ENCODE data around the gene BCAS3.

Gene BCAS3

GRCh38 chr17:61395983-61396585, 718.4 kb downstream of the BCAS3 start:
- Histone ChIP-seq H3K9me3 (ENCODE audit: control insufficient read depth, low read length) (no peaks in the 10 kb centered on the region), H3K36me3 (ENCODE audit: control insufficient read depth, insufficient read depth, low read length) (no peaks in the 10 kb centered on the region), H3K27me3 (ENCODE audit: control insufficient read depth, insufficient read depth, low read length) (peaks cover 64% of the 10 kb centered on the region), H3K4me3 (ENCODE audit: low read length) (no peak overlapping the region), H3K4me1 (ENCODE audit: control insufficient read depth, insufficient read depth, low read length) (peaks cover 36% of the 10 kb centered on the region), H3K9ac (ENCODE audit: low read length) (peak overlapping the region; percentile 41)

GRCh38 chr17:61396586-61397085, 719.0 kb downstream of the BCAS3 start:
- Histone ChIP-seq H3K9me3 (ENCODE audit: control insufficient read depth, low read length) (no peaks in the 10 kb centered on the region), H3K27me3 (ENCODE audit: control insufficient read depth, insufficient read depth, low read length) (peaks cover 70% of the 10 kb centered on the region), H3K4me1 (ENCODE audit: control insufficient read depth, insufficient read depth, low read length) (peaks cover 41% of the 10 kb centered on the region), H3K36me3 (ENCODE audit: control insufficient read depth, insufficient read depth, low read length) (no peaks in the 10 kb centered on the region), H3K9ac (ENCODE audit: low read length) (peak overlapping the region; percentile 41), H3K4me3 (ENCODE audit: low read length) (no peak overlapping the region)

GRCh38 chr17:61397086-61397842, 719.6 kb downstream of the BCAS3 start:
- H3K4me1 ChIP-seq (ENCODE audit: control insufficient read depth, insufficient read depth, low read length): peaks cover 43% of the 10 kb centered on the region

GRCh38 chr17:61398721-61399130, 721.1 kb downstream of the BCAS3 start:
- Histone ChIP-seq H3K4me1 (ENCODE audit: control insufficient read depth, insufficient read depth, low read length) (peaks cover 45% of the 10 kb centered on the region), H3K9me3 (ENCODE audit: control insufficient read depth, low read length) (no peaks in the 10 kb centered on the region), H3K9ac (ENCODE audit: low read length) (peak overlapping the region; percentile 49), H3K36me3 (ENCODE audit: control insufficient read depth, insufficient read depth, low read length) (no peaks in the 10 kb centered on the region), H3K27me3 (ENCODE audit: control insufficient read depth, insufficient read depth, low read length) (peaks cover 90% of the 10 kb centered on the region), H3K4me3 (ENCODE audit: low read length) (no peak overlapping the region)

More at GRCh38 chr17:61397086-61397842, 719.6 kb downstream of the BCAS3 start:
- Histone ChIP-seq H3K9ac (ENCODE audit: low read length) (peak overlapping the region; percentile 49), H3K36me3 (ENCODE audit: control insufficient read depth, insufficient read depth, low read length) (no peaks in the 10 kb centered on the region), H3K27me3 (ENCODE audit: control insufficient read depth, insufficient read depth, low read length) (peaks cover 75% of the 10 kb centered on the region), H3K4me3 (ENCODE audit: low read length) (no peak overlapping the region), H3K9me3 (ENCODE audit: control insufficient read depth, low read length) (no peaks in the 10 kb centered on the region)

- H3K9ac ChIP-seq (ENCODE audit: low read length): peak within 1 kb of the TSS; percentile 62
- peaks cover 93% of the 10 kb centered on the region for H3K27me3 ChIP-seq (ENCODE audit: control insufficient read depth, insufficient read depth, low read length)
- H3K4me1 ChIP-seq (ENCODE audit: control insufficient read depth, insufficient read depth, low read length): peaks cover 52% of the 10 kb centered on the region
- no peak within 1 kb of the TSS for H3K4me3 ChIP-seq (ENCODE audit: low read length)
- no peaks in the 10 kb centered on the region for H3K36me3 ChIP-seq (ENCODE audit: control insufficient read depth, insufficient read depth, low read length)
- H3K9me3 ChIP-seq (ENCODE audit: control insufficient read depth, low read length): no peaks in the 10 kb centered on the region
These were observed 721.7 kb downstream of the BCAS3 start, which contains the start of gene TBX2 for GRCh38 chr17:61399131-61400065. Gene TBX2, plus strand, starts transcription at chr17:61399843. Its CDS starts 334 bp downstream, at chr17:61400177.

- H3K4me3 ChIP-seq (ENCODE audit: low read length): no peak overlapping the region
- no peak overlapping the region for H3K9ac ChIP-seq (ENCODE audit: low read length)
- H3K9me3 ChIP-seq (ENCODE audit: control insufficient read depth, low read length): no peaks in the 10 kb centered on the region
- no peaks in the 10 kb centered on the region for H3K36me3 ChIP-seq (ENCODE audit: control insufficient read depth, insufficient read depth, low read length)
- peaks cover 93% of the 10 kb centered on the region for H3K27me3 ChIP-seq (ENCODE audit: control insufficient read depth, insufficient read depth, low read length)
- H3K4me1 ChIP-seq (ENCODE audit: control insufficient read depth, insufficient read depth, low read length): peaks cover 58% of the 10 kb centered on the region
These were observed 722.5 kb downstream of the BCAS3 start for GRCh38 chr17:61400066-61400716.

- H3K4me1 ChIP-seq (ENCODE audit: control insufficient read depth, insufficient read depth, low read length): peaks cover 57% of the 10 kb centered on the region
- no peak overlapping the region for H3K4me3 ChIP-seq (ENCODE audit: low read length)
- peak overlapping the region; percentile 62 for H3K9ac ChIP-seq (ENCODE audit: low read length)
- no peaks in the 10 kb centered on the region for H3K36me3 ChIP-seq (ENCODE audit: control insufficient read depth, insufficient read depth, low read length)
- peaks cover 93% of the 10 kb centered on the region for H3K27me3 ChIP-seq (ENCODE audit: control insufficient read depth, insufficient read depth, low read length)
- H3K9me3 ChIP-seq (ENCODE audit: control insufficient read depth, low read length): no peaks in the 10 kb centered on the region
These were observed 723.2 kb downstream of the BCAS3 start for GRCh38 chr17:61400717-61401388.

- no peaks in the 10 kb centered on the region for H3K9me3 ChIP-seq (ENCODE audit: control insufficient read depth, low read length)
- no peak overlapping the region for H3K4me3 ChIP-seq (ENCODE audit: low read length)
- peaks cover 53% of the 10 kb centered on the region for H3K4me1 ChIP-seq (ENCODE audit: control insufficient read depth, insufficient read depth, low read length)
- peaks cover 93% of the 10 kb centered on the region for H3K27me3 ChIP-seq (ENCODE audit: control insufficient read depth, insufficient read depth, low read length)
- peak overlapping the region; percentile 62 for H3K9ac ChIP-seq (ENCODE audit: low read length)
- H3K36me3 ChIP-seq (ENCODE audit: control insufficient read depth, insufficient read depth, low read length): no peaks in the 10 kb centered on the region
These were observed 723.9 kb downstream of the BCAS3 start for GRCh38 chr17:61401389-61402072.

- Histone ChIP-seq H3K4me1 (ENCODE audit: control insufficient read depth, insufficient read depth, low read length) (peaks cover 47% of the 10 kb centered on the region), H3K9ac (ENCODE audit: low read length) (peak overlapping the region; percentile 62)
These were observed 724.5 kb downstream of the BCAS3 start for GRCh38 chr17:61402073-61402541.

GRCh38 chr17:61402978-61403800, 725.5 kb downstream of the BCAS3 start:
- peaks cover 93% of the 10 kb centered on the region for H3K27me3 ChIP-seq (ENCODE audit: control insufficient read depth, insufficient read depth, low read length)

More at GRCh38 chr17:61402073-61402541, 724.5 kb downstream of the BCAS3 start:
- Histone ChIP-seq H3K27me3 (ENCODE audit: control insufficient read depth, insufficient read depth, low read length) (peaks cover 93% of the 10 kb centered on the region), H3K4me3 (ENCODE audit: low read length) (no peak overlapping the region), H3K9me3 (ENCODE audit: control insufficient read depth, low read length) (no peaks in the 10 kb centered on the region), H3K36me3 (ENCODE audit: control insufficient read depth, insufficient read depth, low read length) (no peaks in the 10 kb centered on the region)

More at GRCh38 chr17:61402978-61403800, 725.5 kb downstream of the BCAS3 start:
- H3K36me3 ChIP-seq (ENCODE audit: control insufficient read depth, insufficient read depth, low read length): no peaks in the 10 kb centered on the region
- H3K9ac ChIP-seq (ENCODE audit: low read length): peak overlapping the region; percentile 44
- H3K4me1 ChIP-seq (ENCODE audit: control insufficient read depth, insufficient read depth, low read length): peaks cover 38% of the 10 kb centered on the region
- H3K9me3 ChIP-seq (ENCODE audit: control insufficient read depth, low read length): no peaks in the 10 kb centered on the region
- no peak overlapping the region for H3K4me3 ChIP-seq (ENCODE audit: low read length)
